ENCODE measurements around the gene TP53.

TP53 gene

GRCh38 chr17:7687072-7687907 lies at the start of gene TP53:
Gene TP53 (minus strand): TSS chr17:7687490. CDS start chr17:7676594, 10,896 bp downstream.
- DNase-seq (ENCODE audit: low read depth), result peak; percentile 81

- DNase-seq (ENCODE audit: low read depth), result no peak
Measured at GRCh38 chr17:7732981-7733539, 45.8 kb upstream of the TP53 start.

DNA sequence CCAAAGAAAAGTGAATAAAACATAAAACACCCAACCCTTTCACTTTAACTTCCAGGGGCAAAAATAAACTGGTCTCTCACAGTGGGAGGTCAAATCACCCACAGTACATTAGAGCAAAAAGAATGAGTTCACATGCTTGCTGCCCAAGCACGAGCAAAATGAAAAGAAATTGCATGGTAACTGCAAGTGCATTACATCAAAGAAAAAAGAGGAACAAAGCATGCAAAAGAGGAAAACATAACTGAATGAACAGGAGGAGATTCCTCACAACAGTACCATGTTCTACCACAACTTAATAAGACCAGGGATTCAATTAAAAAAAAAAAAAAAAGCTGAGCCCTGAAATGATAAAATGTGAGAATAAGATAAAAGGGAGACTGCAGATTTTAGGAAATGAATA lies 42.5 kb upstream of the TP53 start:
- DNase-seq (ENCODE audit: low read depth), result no peak

DNA sequence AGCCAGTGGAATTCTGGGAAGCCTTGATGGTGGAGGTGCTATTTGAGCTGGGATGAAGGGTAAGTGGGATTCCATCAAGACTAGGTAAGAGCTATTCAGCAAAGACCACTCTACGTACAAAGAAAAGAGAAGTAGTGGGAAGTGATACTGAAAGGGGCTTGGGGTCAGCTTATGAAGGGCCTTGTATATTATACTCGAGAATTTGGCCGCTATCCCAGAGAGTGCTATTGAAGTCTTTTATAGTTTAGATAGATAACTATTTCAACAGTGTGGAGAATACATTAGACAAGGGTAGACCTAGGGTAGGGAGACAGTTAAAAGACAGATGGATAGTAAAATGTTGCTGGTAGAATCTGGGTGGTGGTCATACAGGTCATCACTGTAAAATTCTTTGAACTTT lies 40.6 kb upstream of the TP53 start:
- no peak for DNase-seq (ENCODE audit: low read depth)

DNA sequence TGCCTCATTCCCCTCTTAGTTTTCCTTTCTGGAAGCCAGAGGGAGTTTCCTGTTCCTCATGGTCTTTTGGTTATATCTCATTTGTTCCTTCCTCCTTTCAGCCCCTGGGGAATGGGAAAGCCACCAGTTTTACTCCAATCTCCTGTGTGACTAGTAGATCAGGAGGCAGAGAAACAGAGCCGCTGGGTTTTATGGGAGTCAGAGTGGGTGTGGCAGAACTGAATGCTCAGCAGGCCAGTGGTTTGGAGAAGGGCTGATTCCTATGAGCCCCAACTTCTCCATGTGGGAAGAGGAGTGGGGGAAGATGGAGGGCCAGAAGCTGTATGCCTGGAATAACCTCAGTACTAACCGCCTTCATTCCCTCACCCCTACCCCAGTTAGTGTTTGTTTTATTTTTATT lies 34.3 kb upstream of the TP53 start:
- DNase-seq (ENCODE audit: low read depth), result no peak

GRCh38 chr17:7720125-7720524 lies 32.8 kb upstream of the TP53 start:
- no peak for DNase-seq (ENCODE audit: low read depth)

- no peak for DNase-seq (ENCODE audit: low read depth)
Measured at GRCh38 chr17:7719661-7720060, 32.4 kb upstream of the TP53 start.

GRCh38 chr17:7717756-7718350 lies 30.6 kb upstream of the TP53 start:
- peak; percentile 11 for DNase-seq (ENCODE audit: low read depth)

DNA sequence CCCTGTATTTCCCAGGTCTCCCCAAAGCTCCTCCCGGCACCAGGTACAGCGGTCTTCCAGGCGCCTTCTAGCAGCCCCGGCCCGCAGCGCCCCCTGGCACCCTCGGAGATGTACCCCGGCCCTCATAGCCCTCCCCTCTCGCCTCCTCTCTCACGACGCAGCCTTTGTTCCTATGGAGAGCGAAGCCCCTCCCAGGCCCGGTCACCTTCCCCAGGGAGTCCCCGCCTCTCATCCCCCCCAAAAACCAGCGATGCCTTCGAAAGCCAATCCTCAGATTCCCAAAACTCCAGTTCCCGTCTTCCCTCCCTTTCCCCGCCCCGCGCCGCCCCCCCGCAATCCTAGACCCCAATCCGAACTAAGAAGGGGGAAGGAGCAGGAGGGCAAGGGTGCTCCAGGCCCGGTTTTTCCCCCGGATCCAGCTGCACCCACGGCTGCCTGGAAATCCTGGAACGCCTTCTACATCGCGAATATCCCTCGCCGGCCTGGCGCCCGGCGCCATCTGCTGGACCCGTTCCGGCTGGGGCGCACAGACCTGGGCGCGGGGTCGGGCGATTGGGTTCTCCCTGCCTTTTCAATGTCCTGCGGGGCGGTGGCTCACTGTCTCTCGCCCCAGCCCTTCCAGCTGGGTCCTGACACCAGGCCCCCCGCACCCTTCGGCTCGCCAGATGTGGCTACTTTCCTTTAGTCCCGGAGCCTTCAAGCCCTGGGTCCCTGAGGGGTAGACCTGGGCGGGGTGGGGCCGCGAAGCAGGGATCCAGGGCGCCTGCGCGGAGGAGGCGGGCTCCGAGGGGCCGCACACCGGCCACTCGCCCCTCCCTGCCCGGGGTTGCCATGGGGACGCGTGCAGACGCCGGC lies 29.8 kb upstream of the TP53 start, which contains the start of gene DNAH2:
TSS of gene DNAH2 (plus strand) at position 844 of the 855 bp plus-strand sequence. CDS start 1,991 bp downstream, outside the sequence.
- DNase-seq (ENCODE audit: low read depth), result peak; percentile 40

DNA sequence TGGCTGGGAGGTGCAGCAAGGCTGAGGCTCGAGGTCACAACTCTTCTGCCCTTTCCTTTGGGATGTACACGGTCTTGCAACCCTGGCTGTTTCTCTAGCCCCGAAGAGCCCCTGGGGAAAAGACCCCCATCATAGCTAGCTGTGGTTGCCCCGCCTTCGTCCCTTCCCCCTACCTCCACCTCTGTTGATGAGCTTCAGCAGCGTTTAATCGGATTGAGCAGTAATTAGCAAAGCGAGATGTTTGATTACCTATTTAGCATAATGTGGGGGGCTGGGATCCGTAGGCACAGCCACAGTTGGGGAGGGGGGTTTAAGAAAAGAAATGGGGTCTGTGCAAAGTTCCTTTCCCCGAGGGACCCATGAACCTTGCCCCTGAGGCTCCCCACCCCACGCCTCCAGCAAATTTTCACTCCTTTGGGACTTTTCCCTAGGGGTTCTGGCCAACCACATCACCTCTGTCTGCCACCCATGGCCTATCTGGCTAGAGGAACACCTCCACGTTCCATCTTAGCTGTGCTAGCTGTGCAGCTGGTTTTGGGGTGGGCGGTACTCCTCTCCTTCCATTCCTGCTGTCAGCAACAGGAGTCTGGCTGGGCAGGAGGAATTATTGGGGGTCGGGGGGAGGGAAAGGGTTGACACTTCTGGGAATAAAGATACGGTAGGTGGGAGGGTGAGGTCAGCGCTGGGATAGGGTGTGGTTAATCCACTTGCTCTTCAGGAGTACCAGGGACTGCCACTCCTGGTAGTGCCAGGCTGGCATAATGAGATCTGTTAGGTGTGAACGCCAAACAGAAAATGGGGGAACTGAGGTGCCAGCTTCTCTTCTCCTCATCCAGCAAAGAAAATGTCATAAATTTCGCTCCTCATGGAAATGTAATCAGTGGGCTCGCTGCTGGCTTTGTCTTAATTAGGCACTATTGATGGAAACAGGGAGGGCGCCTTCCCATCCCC lies 28.9 kb upstream of the TP53 start:
- DNase-seq (ENCODE audit: low read depth), result no peak

DNA sequence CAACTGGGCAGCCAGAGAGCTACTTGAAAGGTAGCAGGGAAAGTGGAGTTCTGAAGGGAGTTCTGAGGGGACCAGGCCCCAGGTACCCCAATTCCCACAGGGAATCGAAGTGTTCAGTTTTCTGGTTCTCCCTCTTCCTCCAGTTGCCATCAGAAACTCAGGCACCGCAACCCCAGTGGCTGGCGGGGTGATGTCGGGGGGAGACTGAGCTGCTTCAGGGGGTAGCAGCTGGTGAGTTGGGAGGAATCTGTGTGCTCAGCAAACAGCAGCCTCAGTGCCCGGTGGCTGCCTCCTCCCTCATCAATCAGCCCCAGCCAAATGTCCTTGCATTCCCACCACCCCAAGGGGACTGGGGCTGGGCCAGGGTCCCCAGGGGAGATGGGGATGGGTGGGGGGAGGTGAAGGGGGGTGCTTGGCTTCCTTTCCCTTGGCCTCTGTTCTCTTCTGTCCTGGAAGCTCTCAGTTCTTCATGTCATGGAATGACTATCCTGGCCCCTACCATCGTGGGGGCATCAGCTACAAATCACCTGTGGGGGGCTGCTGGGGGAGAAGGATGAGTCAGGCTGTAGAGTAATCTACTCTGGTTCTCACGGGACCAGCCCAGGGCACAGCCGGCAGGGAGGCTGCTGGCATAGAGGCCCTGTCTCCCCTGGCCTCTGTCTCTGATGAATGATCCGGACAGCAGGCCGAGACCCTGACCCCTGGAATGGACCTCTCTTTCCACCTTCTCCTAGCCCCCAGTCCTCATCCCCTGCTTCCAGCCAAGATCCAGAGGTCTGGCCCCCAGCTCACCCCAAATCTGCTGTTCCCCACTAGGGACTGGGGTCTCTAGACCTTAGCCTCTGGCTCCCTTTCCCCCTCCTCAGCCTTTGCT lies 27.7 kb upstream of the TP53 start:
- DNase-seq (ENCODE audit: low read depth), result no peak

- DNase-seq (ENCODE audit: low read depth), result no peak
Measured at GRCh38 chr17:7713782-7714181, 26.5 kb upstream of the TP53 start.

DNA sequence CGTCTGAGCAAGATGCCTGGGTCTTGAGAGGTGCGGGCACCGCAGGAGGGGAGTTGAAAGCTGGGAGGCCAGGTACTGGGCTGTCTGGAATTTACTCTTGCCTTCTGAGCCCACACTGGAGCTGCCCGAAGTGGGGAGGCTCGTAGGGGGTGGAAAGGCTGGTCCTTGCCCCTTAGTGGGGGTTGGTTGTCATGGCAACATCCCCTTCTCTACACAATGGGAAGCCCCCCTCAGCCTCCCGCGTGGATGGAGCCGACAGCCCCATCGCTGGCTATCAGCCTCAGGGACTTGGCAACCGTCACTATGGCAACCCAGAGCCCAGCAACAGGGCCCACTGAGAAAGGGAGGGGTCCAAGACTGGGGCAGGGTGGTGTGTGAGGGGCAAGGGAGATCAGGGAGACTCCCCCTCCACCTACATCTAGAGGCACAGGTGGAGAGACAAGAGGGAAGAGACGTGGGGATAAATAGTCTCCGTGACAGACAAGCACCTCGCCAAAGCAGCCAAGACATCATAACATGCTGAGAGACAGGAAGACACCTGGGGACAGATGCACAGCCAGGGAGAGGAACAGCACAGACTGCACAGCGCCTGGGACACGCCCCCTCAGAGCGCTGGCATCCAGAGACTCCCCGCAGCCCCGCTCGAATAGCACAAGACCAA lies 25.0 kb upstream of the TP53 start:
- DNase-seq (ENCODE audit: low read depth), result no peak

DNA sequence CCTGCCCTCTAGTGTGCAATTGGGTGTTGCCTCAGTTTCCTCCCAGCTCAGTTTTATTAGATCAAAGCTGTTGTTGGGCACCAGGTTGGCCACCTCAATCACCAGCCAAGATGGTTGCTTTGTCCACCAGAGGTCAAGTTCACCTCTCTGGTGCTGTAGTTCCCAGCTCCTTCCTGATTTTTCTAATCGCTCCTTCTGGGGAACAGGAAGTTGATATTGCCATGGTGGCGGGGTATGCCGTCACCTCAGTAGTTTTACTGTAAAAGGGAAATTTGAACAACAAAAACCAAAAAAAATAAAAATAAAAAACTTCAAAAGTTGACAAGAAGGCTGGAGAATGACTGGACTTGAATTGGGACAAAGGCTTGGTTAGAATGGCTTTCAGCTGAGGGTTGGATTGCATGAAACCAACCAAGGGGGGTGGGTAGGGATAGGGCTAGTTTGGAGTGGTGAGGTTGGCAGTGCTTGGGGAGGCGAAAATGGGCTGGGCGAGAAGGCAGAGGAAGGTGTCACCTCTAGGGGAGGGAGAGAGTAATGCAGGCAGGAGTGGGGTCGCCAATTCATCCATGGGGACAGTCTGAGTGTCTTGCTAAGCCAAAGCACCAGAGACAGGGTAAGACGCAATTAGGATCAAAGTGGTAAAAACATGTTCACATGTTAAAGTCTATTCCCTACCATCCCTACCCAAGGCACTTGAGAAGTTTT lies 23.9 kb upstream of the TP53 start:
- DNase-seq (ENCODE audit: low read depth), result no peak

DNA sequence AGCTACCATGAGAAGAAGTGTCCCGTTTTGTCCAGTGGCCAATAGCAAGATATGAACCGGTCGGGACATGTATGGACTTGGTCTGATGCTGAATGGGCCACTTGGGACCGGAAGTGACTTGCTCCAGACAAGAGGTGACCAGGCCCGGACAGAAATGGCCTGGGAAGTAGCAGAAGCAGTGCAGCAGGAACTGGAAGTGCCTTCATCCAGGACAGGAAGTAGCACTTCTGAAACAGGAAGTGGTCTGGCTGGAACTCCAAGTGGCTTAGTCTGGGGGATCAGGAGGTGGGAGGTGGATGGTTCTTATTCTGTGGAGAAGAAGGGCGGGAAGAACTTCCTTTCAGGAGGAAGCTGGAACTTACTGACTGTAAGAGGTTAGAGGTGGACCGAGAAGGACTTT lies 23.0 kb upstream of the TP53 start:
- DNase-seq (ENCODE audit: low read depth), result no peak

DNA sequence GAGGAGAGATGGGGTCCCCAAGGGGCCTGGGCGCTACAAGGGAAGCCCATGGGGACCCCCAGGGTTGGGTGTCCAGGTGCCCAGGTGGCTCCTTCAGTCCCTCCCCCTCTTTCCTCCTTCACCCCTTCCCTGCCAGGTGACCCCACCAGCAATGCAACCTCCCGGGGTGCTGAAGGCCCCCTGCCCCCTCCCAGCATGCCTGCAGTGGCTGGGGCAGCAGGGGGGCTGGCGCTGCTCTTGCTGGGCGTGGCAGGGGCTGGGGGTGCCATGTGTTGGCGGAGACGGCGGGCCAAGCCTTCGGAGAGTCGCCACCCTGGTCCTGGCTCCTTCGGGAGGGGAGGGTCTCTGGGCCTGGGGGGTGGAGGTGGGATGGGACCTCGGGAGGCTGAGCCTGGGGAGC lies 21.7 kb upstream of the TP53 start:
- DNase-seq (ENCODE audit: low read depth), result no peak

DNA sequence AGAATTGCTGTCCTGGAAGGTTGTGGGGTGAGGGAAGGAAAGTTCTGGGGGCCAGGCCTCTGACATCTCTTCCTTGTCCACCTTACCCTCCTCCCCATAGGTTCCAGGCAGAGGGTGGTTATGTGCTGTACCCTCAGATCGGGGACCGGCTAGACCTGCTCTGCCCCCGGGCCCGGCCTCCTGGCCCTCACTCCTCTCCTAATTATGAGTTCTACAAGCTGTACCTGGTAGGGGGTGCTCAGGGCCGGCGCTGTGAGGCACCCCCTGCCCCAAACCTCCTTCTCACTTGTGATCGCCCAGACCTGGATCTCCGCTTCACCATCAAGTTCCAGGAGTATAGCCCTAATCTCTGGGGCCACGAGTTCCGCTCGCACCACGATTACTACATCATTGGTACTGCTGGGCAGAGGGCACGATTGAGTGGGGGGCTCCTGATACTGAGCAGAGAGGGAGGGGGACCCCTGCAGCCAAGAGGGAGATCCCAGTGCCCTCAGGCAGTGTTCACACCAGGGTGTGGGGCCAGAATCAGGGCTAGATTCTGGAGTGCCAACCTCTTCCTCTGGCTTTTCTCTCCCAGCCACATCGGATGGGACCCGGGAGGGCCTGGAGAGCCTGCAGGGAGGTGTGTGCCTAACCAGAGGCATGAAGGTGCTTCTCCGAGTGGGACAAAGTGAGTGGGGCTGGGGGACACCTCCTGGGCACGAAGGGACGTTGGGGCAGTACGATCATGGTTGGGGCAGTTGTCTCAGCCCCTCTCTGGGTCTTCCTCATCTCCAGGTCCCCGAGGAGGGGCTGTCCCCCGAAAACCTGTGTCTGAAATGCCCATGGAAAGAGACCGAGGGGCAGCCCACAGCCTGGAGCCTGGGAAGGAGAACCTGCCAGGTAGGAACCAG lies 20.8 kb upstream of the TP53 start:
- DNase-seq (ENCODE audit: low read depth), result no peak

DNA sequence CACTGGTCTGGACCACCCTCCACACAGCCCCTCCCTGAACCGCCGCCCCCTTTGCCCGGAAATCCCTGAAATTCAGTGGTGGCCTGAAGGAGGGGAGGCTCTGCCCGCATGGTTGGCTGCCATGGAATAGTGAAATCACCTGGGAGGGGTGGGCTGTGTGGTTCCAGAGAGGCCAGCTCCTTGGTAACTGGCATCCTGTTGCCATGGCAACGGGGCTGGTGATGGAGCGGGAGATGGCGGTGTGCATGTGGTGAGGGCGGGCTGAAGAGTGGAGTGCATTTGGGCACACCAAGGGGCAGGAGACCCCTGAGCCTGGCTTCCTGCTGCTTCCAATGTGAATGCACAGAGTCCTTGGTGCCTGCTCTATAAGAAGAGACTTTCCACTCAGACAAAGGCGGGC lies 20.2 kb upstream of the TP53 start:
- DNase-seq (ENCODE audit: low read depth), result no peak
